ENCODE results near the gene LENG8. TPM values are rescaled to one million over a fixed set of nuclear protein-coding genes. Genes with fewer than 3 reads are reported as not detected.

The LENG8 gene
- total and polyA plus RNA-seq, 2 of the 8 experiments (the other 6 are each of a cell fraction or from before 2014, with no cell fraction given) = 62.2 to 108 TPM

DNA sequence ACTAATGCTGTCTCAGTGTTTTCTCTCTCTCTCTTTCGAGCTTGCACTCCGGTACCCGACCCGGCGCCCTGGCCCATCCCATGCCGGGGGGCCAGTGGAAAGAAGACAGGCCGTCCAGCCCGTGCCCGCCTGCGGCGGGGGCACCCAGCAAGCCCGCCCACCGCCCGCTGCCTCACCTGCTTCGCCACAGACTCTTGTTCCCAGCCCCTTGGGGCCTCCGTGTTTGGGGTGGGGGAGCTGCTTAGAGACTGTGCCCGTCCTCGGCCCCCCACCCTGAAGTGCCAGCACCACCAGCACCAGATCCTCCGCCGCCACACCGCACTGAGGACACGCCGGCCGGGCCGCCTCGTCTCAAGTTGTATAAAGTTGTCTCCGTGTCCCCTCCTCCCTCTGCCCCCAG lies 12.2 kb downstream of the LENG8 start (continued):
- TF ChIP-seq SP4 (IDR thresholded peaks at IDR 0.05; ENCODE audit: low read length) = no peak

Measured in H1 (cell line).